H1 (cell line): ENCODE measurements around the gene TSHZ2. TPM values are rescaled to one million over a fixed set of nuclear protein-coding genes. Genes with fewer than 3 reads are reported as not detected.

Experiments
- CTCF ChIA-PET: fragments of 300-600 bp; sonication (Branson Sonifier 250); formaldehyde crosslinking; loops from one replicate; lab custom pipeline; 2021; ENCODE audit not compliant: partially characterized antibody; lab: Charles Lee
- POLR2A ChIA-PET: fragments of 300-600 bp; sonication (Branson Sonifier 250); formaldehyde crosslinking; loops from one replicate; lab custom pipeline; 2021; ENCODE audit warnings: inconsistent platforms; ENCODE audit not compliant: partially characterized antibody; lab: Charles Lee
- DNase-seq, 2 experiments: peaks; one replicate each; pipeline versions ENCODE4 v3.0.0 to v3.0.0-alpha.2; 2010 to 2022; ENCODE audit warnings: low spot score in 2 of 2, low read depth in 1 of 2, mixed read lengths in 1 of 2
- FAIRE-seq: peaks from 2 replicates; lab custom pipeline; 2011; peaks lifted over from hg19 to GRCh38; lab: Jason Lieb, UNC
- H2AFZ ChIP-seq: 2 replicates; pipeline ENCODE4 v1.8.1; 2012; ENCODE audit warnings: low read length, inconsistent platforms
- H2AK5ac ChIP-seq: 2 replicates; pipeline ENCODE4 v1.6.1; 2013; ENCODE audit warnings: low read depth, low read length
- H2BK120ac ChIP-seq: replicated peaks from 2 replicates; pipeline ENCODE3; 2013; ENCODE audit warnings: low read depth, low read length, inconsistent platforms
- H2BK12ac ChIP-seq: 2 replicates; pipeline ENCODE4 v1.6.1; 2013; ENCODE audit warnings: low read depth, low read length
- H2BK15ac ChIP-seq: 2 replicates; pipeline ENCODE4 v1.6.1; 2013; ENCODE audit warnings: low read length
- H2BK20ac ChIP-seq: 2 replicates; pipeline ENCODE4 v1.6.1; 2013; ENCODE audit warnings: low read length
- H2BK5ac ChIP-seq: 2 replicates; pipeline ENCODE4 v1.6.1; 2013; ENCODE audit warnings: low read depth, low read length
- H3K14ac ChIP-seq: 2 replicates; pipeline ENCODE4 v1.6.1; 2013; ENCODE audit warnings: inconsistent platforms; ENCODE audit not compliant: insufficient read length
- H3K18ac ChIP-seq: 2 replicates; pipeline ENCODE4 v1.6.1; 2013; ENCODE audit warnings: low read length; ENCODE audit errors: extremely low read depth
- H3K23ac ChIP-seq: 2 replicates; pipeline ENCODE4 v1.6.1; 2013; ENCODE audit warnings: inconsistent platforms; ENCODE audit not compliant: insufficient read length
- H3K23me2 ChIP-seq: 2 replicates; pipeline ENCODE4 v1.6.1; 2013; ENCODE audit warnings: low read depth, low read length
- H3K27ac ChIP-seq: 2 replicates; pipeline ENCODE4 v1.6.1; 2011; ENCODE audit warnings: low read depth, low read length, inconsistent platforms
- H3K27me3 ChIP-seq, 4 experiments: replicated peaks in 1 of 4; 1 replicate in 1 of 4; 2 replicates in 3 of 4; pipeline versions ENCODE4 v1.6.1 to v1.8.1; 2011 to 2013; ENCODE audit warnings: low read length in 3 of 4, mild to moderate bottlenecking in 3 of 4, inconsistent platforms in 2 of 4, mixed read lengths in 2 of 4, moderate library complexity in 1 of 4; ENCODE audit not compliant: control insufficient read depth in 3 of 4, insufficient read depth in 3 of 4; ENCODE audit errors: extremely low read depth in 1 of 4
- H3K36me3 ChIP-seq, 4 experiments: 2 replicates each; pipeline versions ENCODE4 v1.6.1 to v1.8.1; 2011 to 2013; ENCODE audit warnings: mild to moderate bottlenecking in 4 of 4, low read length in 3 of 4, moderate library complexity in 2 of 4, control low read depth in 1 of 4, inconsistent platforms in 1 of 4; ENCODE audit not compliant: insufficient read depth in 4 of 4, control insufficient read depth in 2 of 4
- H3K4ac ChIP-seq: replicated peaks from 2 replicates; pipeline ENCODE3; 2013; ENCODE audit warnings: low read length, low read depth, mixed read lengths, inconsistent platforms; ENCODE audit not compliant: insufficient read length
- H3K4me1 ChIP-seq, 4 experiments: replicated peaks in 1 of 4; 1 replicate in 1 of 4; 2 replicates in 3 of 4; pipeline versions ENCODE4 v1.6.1 to v1.8.1; 2011 to 2013; ENCODE audit warnings: low read length in 3 of 4, inconsistent platforms in 2 of 4, mixed read lengths in 1 of 4; ENCODE audit not compliant: insufficient read depth in 4 of 4, control insufficient read depth in 3 of 4
- H3K4me2 ChIP-seq, 2 experiments: 2 replicates each; pipeline versions ENCODE4 v1.6.1 to v1.8.1; 2011 to 2013; ENCODE audit warnings: low read depth in 2 of 2, low read length in 2 of 2, control low read depth in 1 of 2, inconsistent platforms in 1 of 2, mild to moderate bottlenecking in 1 of 2; ENCODE audit not compliant: insufficient read depth in 1 of 2
- H3K4me3 ChIP-seq, 4 experiments: fragments of 200-600, 300-600 bp in 1 of 4; sonication (generic), shearing (Covaris generic), sonication (Bioruptor Twin) in 1 of 4; 2 replicates each; pipeline versions ENCODE4 v1.5.1 to v1.8.1; 2011 to 2016; ENCODE audit warnings: low read length in 4 of 4, low read depth in 3 of 4, control low read depth in 2 of 4, inconsistent platforms in 2 of 4, mild to moderate bottlenecking in 2 of 4, mixed read lengths in 1 of 4, moderate library complexity in 1 of 4; ENCODE audit not compliant: insufficient read depth in 2 of 4; ENCODE audit errors: extremely low read depth in 1 of 4
- H3K56ac ChIP-seq: replicated peaks from 2 replicates; pipeline ENCODE3; 2013; ENCODE audit warnings: low read depth, mild to moderate bottlenecking, mixed read lengths, low read length, inconsistent platforms; ENCODE audit not compliant: insufficient read length
- H3K79me1 ChIP-seq: 2 replicates; pipeline ENCODE4 v1.6.1; 2013; ENCODE audit warnings: low read depth, low read length, control low read depth
- H3K79me2 ChIP-seq, 2 experiments: 2 replicates each; pipeline versions ENCODE4 v1.6.1 to v1.8.1; 2012 to 2013; ENCODE audit warnings: low read length in 2 of 2, mild to moderate bottlenecking in 2 of 2, inconsistent platforms in 1 of 2; ENCODE audit not compliant: insufficient read depth in 2 of 2, control insufficient read depth in 1 of 2
- H3K9ac ChIP-seq, 4 experiments: replicated peaks in 1 of 4; 1 replicate in 1 of 4; 2 replicates in 3 of 4; pipeline versions ENCODE4 v1.6.1 to v1.8.1; 2011 to 2013; ENCODE audit warnings: low read depth in 3 of 4, low read length in 3 of 4, control low read depth in 2 of 4, mild to moderate bottlenecking in 2 of 4, moderate library complexity in 2 of 4, inconsistent platforms in 1 of 4; ENCODE audit errors: extremely low read depth in 1 of 4
- H3K9me3 ChIP-seq, 2 experiments: 2 replicates each; pipeline versions ENCODE4 v1.6.1 to v1.8.1; 2012 to 2013; ENCODE audit warnings: mild to moderate bottlenecking in 2 of 2, moderate library complexity in 2 of 2, control low read depth in 1 of 2, inconsistent platforms in 1 of 2, low read depth in 1 of 2, low read length in 1 of 2, mixed read lengths in 1 of 2; ENCODE audit not compliant: insufficient read depth in 2 of 2
- H4K20me1 ChIP-seq, 2 experiments: replicated peaks in 1 of 2; 2 replicates each; pipeline versions ENCODE3 to v1.8.1; 2011 to 2013; ENCODE audit warnings: inconsistent platforms in 2 of 2, low read length in 2 of 2, mild to moderate bottlenecking in 1 of 2; ENCODE audit not compliant: insufficient read depth in 2 of 2, control insufficient read depth in 1 of 2
- H4K5ac ChIP-seq: 2 replicates; pipeline ENCODE4 v1.6.1; 2013; ENCODE audit warnings: low read length, low read depth, mixed read lengths, inconsistent platforms; ENCODE audit not compliant: insufficient read length
- H4K8ac ChIP-seq: 2 replicates; pipeline ENCODE4 v1.8.0; 2013; ENCODE audit warnings: mild to moderate bottlenecking, moderate library complexity, low read length, inconsistent platforms; ENCODE audit not compliant: insufficient read depth; ENCODE audit errors: extremely low read depth
- H4K91ac ChIP-seq: replicated peaks from 2 replicates; pipeline ENCODE3; 2013; ENCODE audit warnings: low read length, mixed read lengths, inconsistent platforms; ENCODE audit not compliant: insufficient read length
- ASH2L ChIP-seq: fragments of 200-600, 300-600 bp; sonication (generic); IDR thresholded peaks from one replicate; pipeline ENCODE4 v1.7.1; 2017; ENCODE audit warnings: low read length
- ATF2 ChIP-seq: IDR thresholded peaks from 2 replicates; pipeline ENCODE4 v1.6.1; 2012; ENCODE audit warnings: low read length, inconsistent platforms
- BRCA1 ChIP-seq: IDR thresholded peaks from 2 replicates; pipeline ENCODE4 v1.6.1; 2012; ENCODE audit warnings: low read depth, low read length, improper control_type of control experiment
- GTF2F1 ChIP-seq: IDR thresholded peaks from 2 replicates; pipeline ENCODE4 v1.6.1; 2012; ENCODE audit warnings: low read depth, low read length, improper control_type of control experiment, borderline replicate concordance
- KDM5A ChIP-seq: fragments of 200-600 bp; IDR thresholded peaks from 2 replicates; pipeline ENCODE4 v1.7.1; 2012; ENCODE audit warnings: mild to moderate bottlenecking, low read length, inconsistent platforms, mixed read lengths
- NANOG ChIP-seq: IDR thresholded peaks from 2 replicates; pipeline ENCODE4 v1.6.1; 2011; ENCODE audit warnings: low read length, low read depth, mild to moderate bottlenecking, inconsistent platforms; ENCODE audit not compliant: insufficient read depth, poor library complexity, severe bottlenecking
- RXRA ChIP-seq: IDR thresholded peaks from 2 replicates; pipeline ENCODE4 v1.6.1; 2011; ENCODE audit warnings: low read depth, mild to moderate bottlenecking, low read length, moderate library complexity; ENCODE audit not compliant: insufficient read depth
- SIX5 ChIP-seq: IDR thresholded peaks from 2 replicates; pipeline ENCODE4 v1.6.1; 2011; ENCODE audit warnings: mild to moderate bottlenecking, low read depth, low read length
- TEAD4 ChIP-seq: IDR thresholded peaks from 2 replicates; pipeline ENCODE4 v1.6.1; 2012; ENCODE audit warnings: low read depth, low read length, inconsistent platforms, mixed read lengths
- YY1 ChIP-seq: IDR thresholded peaks from 2 replicates; pipeline ENCODE4 v1.6.1; 2011; ENCODE audit warnings: low read depth, mild to moderate bottlenecking, low read length
- WGBS, 2 experiments: shearing (Covaris generic) in 1 of 2; methylation state at CpG; one replicate each; pipeline versions ENCODE4 v1.1.6 to v1.1.7; 2013 to 2015; ENCODE audit warnings: low lambda C conversion rate in 2 of 2, mixed read lengths in 2 of 2, inconsistent platforms in 1 of 2, low coverage in 1 of 2, missing lambda C conversion rate in 1 of 2; ENCODE audit not compliant: insufficient replicate concordance in 2 of 2, insufficient coverage in 1 of 2, insufficient read length in 1 of 2; ENCODE audit errors: extremely low coverage in 1 of 2, missing lambda C conversion rate in 1 of 2; 5-methylcytosine and 5-hydroxymethylcytosine counted together
- polyA plus RNA-seq, 7 experiments: library from polyadenylated mRNA; depleted of rRNA in 3 of 7; stranded (reverse) in 5 of 7; unstranded in 2 of 7; fragments of >200 nt in 5 of 7; fragments of 200-250 nt in 2 of 7; gene quantifications; 1 replicate in 5 of 7; 2 replicates in 1 of 7; 4 replicates in 1 of 7; pipeline versions ENCODE4 v1.2.1 to v1.2.3, GENCODE V29; 2011 to 2013; ENCODE audit warnings: missing spikeins in 2 of 7, mixed read lengths in 2 of 7
- total RNA-seq: library from RNA; stranded (reverse); fragmentation: NEBNext Ultra II Directional; extraction: Animal tissue kit (Norgen Biotek cat#: 25700); gene quantifications from 2 replicates; pipeline ENCODE4 v1.2.1, GENCODE V29; 2021

TSHZ2 gene
- total and polyA plus RNA-seq, 2 of the 8 experiments (the other 6 are each of a cell fraction or from before 2014, with no cell fraction given) = 0.14 to 0.30 TPM

DNA sequence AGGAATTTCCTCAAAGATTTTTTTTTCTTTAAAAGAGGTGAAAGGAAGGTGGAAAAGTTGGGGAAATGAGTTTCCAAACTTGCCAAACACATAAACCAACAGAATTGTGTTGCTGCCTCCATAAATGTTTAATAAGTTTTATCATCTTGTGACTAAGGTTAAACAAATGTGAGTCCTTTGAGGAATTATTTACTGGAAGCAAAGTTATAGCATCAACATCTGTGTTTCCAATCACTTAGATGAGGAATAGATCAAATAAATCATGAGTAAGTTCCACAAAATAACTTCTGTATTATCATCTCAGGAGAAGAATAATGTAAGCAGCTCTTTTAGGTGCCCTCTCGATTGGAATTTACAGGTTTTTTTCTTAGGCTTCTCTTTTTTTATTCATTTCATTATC lies 20.5 kb downstream of the TSHZ2 start:
- Histone ChIP-seq H3K27ac (no peak overlapping the region), H3K23ac (no peak overlapping the region), H3K27me3 (no peaks in the 10 kb centered on the region), H3K56ac (no peak overlapping the region), H3K4me2 (no peak overlapping the region), H3K14ac (no peak overlapping the region), H4K91ac (no peak overlapping the region), H3K4me3 (no peak overlapping the region), H3K18ac (no peak overlapping the region), H3K4me1 (no peaks in the 10 kb centered on the region), H4K20me1 (no peaks in the 10 kb centered on the region), H2AK5ac (no peak overlapping the region), H2BK12ac (no peak overlapping the region), H4K5ac (no peak overlapping the region), H3K79me2 (no peaks in the 10 kb centered on the region), H2AFZ (no peak overlapping the region), H2BK20ac (no peak overlapping the region), H3K9me3 (no peaks in the 10 kb centered on the region), H2BK120ac (no peak overlapping the region), H2BK15ac (no peak overlapping the region), H3K79me1 (no peaks in the 10 kb centered on the region), H3K36me3 (no peaks in the 10 kb centered on the region), H3K4ac (no peak overlapping the region), H2BK5ac (no peak overlapping the region), H4K8ac (no peak overlapping the region), H3K23me2 (peaks cover 3% of the 10 kb centered on the region; the same call in 1 of the 2 replicates), H3K9ac (no peak overlapping the region)
- DNase-seq (no peak), FAIRE-seq (no peak)
- ChIA-PET CTCF (no interaction called here), POLR2A (no interaction called here)
- TF ChIP-seq ASH2L = no peak
- no peak for TF ChIP-seq ATF2
- no peak for TF ChIP-seq SIX5
- no peak for TF ChIP-seq YY1
- no peak for TF ChIP-seq KDM5A
- TF ChIP-seq NANOG = no peak
- no peak for TF ChIP-seq GTF2F1
- TF ChIP-seq RXRA = no peak
- TF ChIP-seq BRCA1 = no peak
- no peak for TF ChIP-seq TEAD4
- WGBS, 2 experiments = 78% methylated on average over 1 of the region's 1 CpG; no CpG with 5 or more reads in 1 of the 2 experiments
